Right cardiac atrium (tissue), 5 donors: Measurements from ENCODE around the gene RGS10. TPM values are rescaled to one million over a fixed set of nuclear protein-coding genes. Genes with fewer than 3 reads are reported as not detected.

Experiments used
- ATAC-seq, 2 donors: fragments of 200-7000 bp; cut with Tn5 transposase; one replicate each; pipeline versions ENCODE4 v1.8.0 to v1.9.1; 2020; ENCODE audit warnings: moderate library complexity in 2 of 2, mild to moderate bottlenecking in 1 of 2
- DNase-seq, 3 donors: peaks; one replicate each; pipeline ENCODE4 v3.0.0-alpha.2; 2020
- H3K27ac ChIP-seq: one replicate; pipeline ENCODE4 v1.5.1; 2013; ENCODE audit warnings: mild to moderate bottlenecking, low read length, control low read depth, moderate library complexity
- H3K27me3 ChIP-seq: one replicate; pipeline ENCODE4 v1.6.1; 2013; ENCODE audit not compliant: control insufficient read depth, insufficient read depth
- H3K4me1 ChIP-seq: one replicate; pipeline ENCODE4 v1.6.1; 2013; ENCODE audit warnings: low read length; ENCODE audit not compliant: control insufficient read depth, insufficient read depth
- H3K4me3 ChIP-seq: one replicate; pipeline ENCODE4 v1.5.1; 2013; ENCODE audit warnings: low read length, control low read depth
- H3K9me3 ChIP-seq: one replicate; pipeline ENCODE4 v1.6.1; 2013; ENCODE audit warnings: low read length; ENCODE audit not compliant: control insufficient read depth
- WGBS: extraction: QIAGEN DNeasy Blood & Tissue Kit; methylation state at CpG from one replicate; pipeline ENCODE4 v1.1.7; 2013; 5-methylcytosine and 5-hydroxymethylcytosine counted together
- intact Hi-C, 4 donors: fragments of 100-400 bp; cut with DNase I; formaldehyde crosslinking; loops; one replicate each; pipeline versions ENCODE4 v1.11.0 to v1.14.0; 2022 to 2023
- polyA plus RNA-seq: library from polyadenylated mRNA; stranded (reverse); fragments of 200-250 nt; gene quantifications from one replicate; pipeline ENCODE4 v1.2.3, GENCODE V29; 2013
- total RNA-seq, 4 donors: library from RNA; stranded (reverse); fragmentation: NEBNext Ultra II Directional; extraction: Animal tissue kit (Norgen Biotek cat#: 25700); gene quantifications; one replicate each; pipeline ENCODE4 v1.2.1, GENCODE V29; 2021
- donor health status: healthy with polysubstance abuse.
- donor health status: DM: no; HTN: yes; CAD: no.
- donor health status: DM: no; HTN: no; CAD: no.
- donor health status: DM: no; HTN: yes; CAD: no; lungs with severe emphysema.
- donor health status: DM: yes; HTN: yes; CAD: no.

Gene RGS10
- total and polyA plus RNA-seq, 5 donors = 4.2 to 7.8 (median 6.1) TPM

GRCh38 chr10:119526621-119527592 is 15.6 kb downstream of the RGS10 start:
- H3K9me3 ChIP-seq = no peaks in the 10 kb centered on the region
- DNase-seq = no peak
- no peaks in the 10 kb centered on the region for H3K4me1 ChIP-seq
- no peaks in the 10 kb centered on the region for H3K27me3 ChIP-seq
- no peak overlapping the region for H3K27ac ChIP-seq
- intact Hi-C loops = no loop called here
- no peak overlapping the region for H3K4me3 ChIP-seq
- no peak for ATAC-seq
- WGBS = 62% methylated on average over 18 of the region's 18 CpGs

GRCh38 chr10:119526149-119526548 is 16.4 kb downstream of the RGS10 start:
- ATAC-seq = no peak
- H3K9me3 ChIP-seq = no peaks in the 10 kb centered on the region
- H3K27me3 ChIP-seq = no peaks in the 10 kb centered on the region
- WGBS = 80% methylated on average over 1 of the region's 1 CpG
- no peaks in the 10 kb centered on the region for H3K4me1 ChIP-seq
- DNase-seq = no peak
- H3K27ac ChIP-seq = no peak overlapping the region
- no peak overlapping the region for H3K4me3 ChIP-seq
- intact Hi-C loops = no loop called here

DNA sequence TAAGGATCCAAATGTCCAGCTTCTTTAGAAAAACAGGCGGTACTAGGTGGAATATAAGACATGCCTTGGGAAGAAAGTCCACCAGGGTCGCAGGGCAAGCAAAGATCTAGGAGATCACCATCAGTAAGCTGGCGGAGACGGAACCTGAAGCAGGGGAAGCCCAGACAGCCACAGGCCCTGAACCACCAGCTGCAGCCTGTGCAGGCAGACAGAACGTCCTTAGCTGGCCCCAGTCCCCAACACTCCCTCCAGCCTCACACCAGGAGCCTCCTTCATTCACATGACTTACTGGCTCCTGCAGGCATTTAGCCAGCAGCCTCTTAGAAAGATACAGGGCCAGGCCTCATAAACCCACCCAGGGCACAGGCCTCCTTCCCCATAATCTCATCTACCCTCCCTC is 17.4 kb downstream of the RGS10 start:
- intact Hi-C loops = no loop called here
- no peaks in the 10 kb centered on the region for H3K9me3 ChIP-seq
- 93% methylated on average over 5 of the region's 5 CpGs for WGBS
- H3K4me1 ChIP-seq = no peaks in the 10 kb centered on the region
- no peak for ATAC-seq
- no peak overlapping the region for H3K27ac ChIP-seq
- no peak overlapping the region for H3K4me3 ChIP-seq
- no peaks in the 10 kb centered on the region for H3K27me3 ChIP-seq
- DNase-seq = no peak

GRCh38 chr10:119524720-119525070 is 17.8 kb downstream of the RGS10 start:
- Histone ChIP-seq H3K4me3 (no peak overlapping the region), H3K27me3 (no peaks in the 10 kb centered on the region), H3K9me3 (no peaks in the 10 kb centered on the region), H3K4me1 (no peaks in the 10 kb centered on the region), H3K27ac (no peak overlapping the region)
- 94% methylated on average over 13 of the region's 13 CpGs for WGBS
- intact Hi-C loops = no loop called here
- DNase-seq (no peak), ATAC-seq (no peak)

GRCh38 chr10:119523895-119524719 is 18.4 kb downstream of the RGS10 start:
- peak in 1 of 2 donors; percentile 15 for ATAC-seq
- 93% methylated on average over 19 of the region's 19 CpGs for WGBS
- intact Hi-C loops = no loop called here

DNA sequence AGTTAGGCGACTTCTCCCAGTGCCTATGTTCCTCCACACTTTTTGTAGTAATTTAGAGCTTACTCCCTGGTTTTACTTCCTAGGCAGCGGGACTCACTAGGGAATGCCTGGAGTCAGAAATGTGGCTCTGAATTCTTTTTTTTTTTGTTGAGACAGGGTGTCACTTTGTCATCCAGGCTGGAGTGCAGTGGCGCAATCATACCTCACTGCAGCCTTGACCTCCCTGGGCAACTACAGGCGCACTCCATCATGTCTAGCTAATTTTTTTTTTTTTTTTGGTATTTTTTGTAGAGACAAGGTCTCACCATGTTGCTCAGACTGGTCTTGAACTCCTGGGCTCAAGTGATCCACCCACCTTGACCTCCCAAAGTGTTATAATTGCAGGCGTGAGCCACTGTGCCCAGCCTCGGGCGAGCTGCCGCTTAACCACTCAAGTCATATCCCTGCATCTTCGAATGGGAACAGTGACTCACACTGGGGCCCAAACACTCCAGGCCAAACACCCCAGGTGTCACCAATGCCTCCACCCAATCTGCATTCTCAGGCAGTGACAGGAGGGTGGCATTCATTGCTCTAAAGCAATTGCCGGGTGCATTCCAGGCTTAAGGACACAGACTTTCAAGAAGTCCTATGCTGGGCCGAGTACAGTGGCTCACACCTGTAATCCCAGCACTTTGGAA is 19.6 kb downstream of the RGS10 start:
- intact Hi-C loops = no loop called here
- Histone ChIP-seq H3K4me1 (no peaks in the 10 kb centered on the region), H3K27ac (no peak overlapping the region), H3K4me3 (no peak overlapping the region), H3K9me3 (no peaks in the 10 kb centered on the region), H3K27me3 (no peaks in the 10 kb centered on the region)
- no peak for ATAC-seq
- 97% methylated on average over 11 of the region's 11 CpGs for WGBS
- no peak for DNase-seq

More at GRCh38 chr10:119523895-119524719, 18.4 kb downstream of the RGS10 start:
- Histone ChIP-seq H3K27me3 (no peaks in the 10 kb centered on the region), H3K4me1 (no peaks in the 10 kb centered on the region), H3K9me3 (no peaks in the 10 kb centered on the region), H3K27ac (no peak overlapping the region), H3K4me3 (no peak overlapping the region)
- DNase-seq = no peak

DNA sequence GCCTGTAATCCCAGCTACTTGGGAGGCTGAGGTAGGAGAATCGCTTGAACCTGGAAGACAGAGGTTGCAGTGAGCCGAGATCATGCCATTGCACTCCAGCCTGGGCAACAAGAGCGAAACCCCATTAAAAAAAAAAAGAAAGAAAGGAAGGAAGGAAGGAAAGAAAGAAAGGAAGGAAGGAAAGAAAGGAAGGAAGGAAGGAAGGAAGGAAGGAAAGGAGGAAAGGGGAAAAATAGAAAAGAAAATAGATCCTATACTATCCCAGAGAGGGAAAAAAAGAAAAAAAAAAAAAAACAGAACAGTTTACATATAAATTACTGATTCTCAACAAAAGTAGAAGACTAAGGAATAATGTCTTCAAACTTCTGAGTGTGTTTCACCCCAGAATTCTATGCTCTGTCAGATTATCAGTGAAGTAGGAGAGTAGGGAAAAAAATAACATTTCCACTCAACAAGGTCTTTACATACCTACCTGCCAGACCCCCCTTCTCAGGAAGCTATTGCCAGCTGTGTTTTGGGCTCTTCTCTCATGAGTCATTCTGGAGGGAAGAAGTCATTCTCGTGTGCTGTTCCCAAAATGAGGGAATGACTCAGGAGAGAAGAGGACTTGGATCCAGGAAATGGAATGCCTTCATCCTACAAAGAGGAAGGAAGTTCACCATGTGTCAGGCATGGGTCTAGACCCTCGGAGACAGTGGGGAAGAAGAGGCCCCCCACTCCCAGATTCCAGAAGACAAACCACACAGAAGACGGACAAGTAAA is 20.9 kb downstream of the RGS10 start:
- Histone ChIP-seq H3K27me3 (no peaks in the 10 kb centered on the region), H3K4me1 (no peaks in the 10 kb centered on the region), H3K27ac (no peak overlapping the region), H3K4me3 (no peak overlapping the region), H3K9me3 (no peaks in the 10 kb centered on the region)
- DNase-seq (no peak), ATAC-seq (no peak)
- intact Hi-C loops = no loop called here
- 79% methylated on average over 6 of the region's 6 CpGs for WGBS

DNA sequence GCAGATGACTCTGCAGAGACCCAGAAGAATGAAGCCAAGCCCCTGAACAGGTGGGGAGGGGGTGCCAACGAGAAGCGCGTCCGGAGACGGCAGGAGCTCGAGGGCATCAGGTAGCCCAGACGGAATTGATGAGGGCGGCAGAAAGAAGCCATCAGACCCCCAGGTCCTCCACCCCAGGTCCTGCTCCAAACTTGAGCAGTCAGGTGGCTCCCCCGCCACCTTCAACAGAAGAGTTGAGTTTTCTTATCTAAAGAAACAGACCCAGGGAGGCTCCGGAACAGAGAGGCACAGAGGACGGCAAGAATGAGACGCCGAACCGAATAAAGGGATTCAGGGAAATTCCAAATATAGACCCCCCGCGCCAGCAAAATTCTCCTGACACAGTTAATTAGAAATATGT is 22.2 kb downstream of the RGS10 start:
- Histone ChIP-seq H3K27me3 (no peaks in the 10 kb centered on the region), H3K9me3 (no peaks in the 10 kb centered on the region), H3K4me3 (no peak overlapping the region), H3K4me1 (peaks cover 4% of the 10 kb centered on the region), H3K27ac (no peak overlapping the region)
- DNase-seq = no peak
- WGBS = 90% methylated on average over 16 of the region's 16 CpGs
- ATAC-seq = no peak
- intact Hi-C loops = no loop called here

DNA sequence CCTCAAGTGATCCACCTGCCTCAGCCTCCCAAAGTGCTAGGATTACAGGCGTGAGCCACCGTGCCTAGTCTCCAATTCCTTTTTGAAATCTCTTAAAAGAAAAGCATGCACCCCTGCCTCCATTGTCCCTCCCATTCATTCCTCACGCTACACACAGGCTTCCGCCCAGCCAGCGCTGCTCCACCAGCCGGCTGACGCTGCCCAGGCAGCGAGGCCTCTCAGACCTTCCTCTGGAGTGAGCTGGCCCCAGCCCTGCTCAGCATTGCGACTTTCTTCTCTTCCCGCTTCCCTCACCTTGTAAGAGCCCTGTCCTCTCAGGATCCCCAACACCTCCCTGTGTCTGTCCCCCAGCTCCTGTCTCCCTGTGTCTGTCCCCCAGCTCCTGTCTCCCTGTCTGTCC is 23.6 kb downstream of the RGS10 start:
- H3K27ac ChIP-seq = no peak overlapping the region
- H3K4me1 ChIP-seq = peaks cover 4% of the 10 kb centered on the region
- no peak overlapping the region for H3K4me3 ChIP-seq
- H3K9me3 ChIP-seq = no peaks in the 10 kb centered on the region
- H3K27me3 ChIP-seq = no peaks in the 10 kb centered on the region
- ATAC-seq = no peak
- 93% methylated on average over 10 of the region's 10 CpGs for WGBS
- intact Hi-C loops = no loop called here
- no peak for DNase-seq

GRCh38 chr10:119518176-119518575 is 24.3 kb downstream of the RGS10 start:
- Histone ChIP-seq H3K27me3 (no peaks in the 10 kb centered on the region), H3K9me3 (no peaks in the 10 kb centered on the region), H3K27ac (no peak overlapping the region), H3K4me1 (peaks cover 4% of the 10 kb centered on the region), H3K4me3 (no peak overlapping the region)
- 83% methylated on average over 9 of the region's 9 CpGs for WGBS
- intact Hi-C loops = no loop called here
- DNase-seq (no peak), ATAC-seq (no peak)
